Stimulated activated CD4-positive, alpha-beta T cell treated with anti-CD3 and anti-CD28 coated beads, Interleukin-1b, Interleukin-23, amount 100 ng/mL, for 1 hour (primary cell): ENCODE measurements around the gene PIK3CD.

Experiments used
- DNase-seq, 2 donors: peaks; one replicate each; pipeline ENCODE4 v3.0.0-alpha.2; 2020; ENCODE audit warnings: low read depth in 2 of 2

Gene PIK3CD

DNA sequence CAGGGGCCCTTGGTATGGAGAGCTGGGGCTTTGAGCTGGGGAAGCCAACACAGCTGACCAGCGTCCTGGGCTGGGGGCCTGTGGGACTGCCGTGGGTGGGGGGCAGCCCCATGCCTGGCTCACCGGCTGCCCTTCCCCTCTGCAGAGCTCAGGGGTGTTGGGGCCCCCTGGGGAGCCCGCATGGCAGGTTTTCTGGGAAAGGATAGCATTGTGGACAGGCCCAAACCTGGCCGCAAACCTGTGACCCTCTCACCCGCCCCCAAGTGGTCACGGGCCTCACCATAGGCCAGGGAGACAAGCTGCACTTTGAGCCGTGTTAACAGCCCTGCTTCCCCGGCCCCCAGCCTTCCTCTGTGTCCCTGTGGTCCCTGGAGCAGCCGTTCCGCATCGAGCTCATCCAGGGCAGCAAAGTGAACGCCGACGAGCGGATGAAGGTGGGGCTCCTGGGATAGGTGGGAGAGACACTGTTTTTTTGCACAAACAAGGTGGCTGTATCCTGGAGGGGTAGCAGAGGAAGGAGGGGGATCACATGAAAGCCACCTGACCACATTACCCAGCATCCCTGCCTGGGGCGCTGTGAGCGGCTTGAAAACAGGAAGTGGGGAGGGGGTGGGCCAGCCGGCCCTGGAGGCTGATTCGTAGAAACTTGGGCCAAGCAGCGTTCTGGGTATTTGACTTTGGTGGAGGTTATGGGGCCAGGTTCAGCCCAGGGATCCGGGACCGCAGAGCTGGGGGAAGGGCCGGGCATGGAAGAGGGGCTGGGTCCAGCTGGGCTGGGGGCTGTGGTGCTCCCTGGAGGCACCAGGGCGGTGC lies 65.9 kb downstream of the PIK3CD start:
- peak in 1 of 2 donors; percentile 69 for DNase-seq

DNA sequence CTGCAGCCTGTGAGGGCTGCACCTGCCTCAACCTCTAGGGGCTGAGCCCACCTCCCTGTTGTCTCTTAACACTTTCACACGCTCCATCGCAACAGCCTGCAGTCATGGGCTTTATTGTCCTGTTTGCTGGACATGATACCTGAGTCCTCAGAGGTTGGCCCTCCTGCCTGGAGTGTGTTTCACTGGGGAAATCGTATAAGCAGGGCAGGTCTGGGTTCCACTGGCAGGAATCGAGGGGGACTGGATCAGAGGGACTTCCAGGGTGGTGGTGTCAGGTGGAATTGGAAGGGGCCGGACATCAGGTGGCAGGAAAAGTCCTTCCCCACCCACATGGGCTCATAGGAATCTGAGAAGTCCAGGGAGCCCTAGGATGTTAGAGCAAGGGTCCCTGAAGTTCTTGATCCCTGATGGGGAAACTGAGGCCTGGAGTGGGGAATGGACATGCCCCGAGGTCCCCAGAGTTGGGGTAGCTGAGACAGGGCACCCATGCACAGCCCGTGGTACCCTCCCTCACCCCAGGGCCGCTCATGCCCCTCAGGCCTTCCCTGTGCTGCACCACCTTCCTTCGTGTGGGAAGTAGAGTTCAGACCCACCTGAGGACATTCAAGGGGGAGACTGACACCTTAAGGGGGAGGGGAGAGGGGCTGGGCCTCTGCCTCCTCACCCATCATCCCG lies 66.6 kb downstream of the PIK3CD start:
- no peak for DNase-seq

GRCh38 chr1:9719978-9720722 lies 68.6 kb downstream of the PIK3CD start:
- no peak for DNase-seq

- DNase-seq: no peak
Measured at GRCh38 chr1:9720785-9721605, 69.5 kb downstream of the PIK3CD start.

- peak; percentile 50 to 81 for DNase-seq
Measured at GRCh38 chr1:9721606-9722377, 70.3 kb downstream of the PIK3CD start.

DNA sequence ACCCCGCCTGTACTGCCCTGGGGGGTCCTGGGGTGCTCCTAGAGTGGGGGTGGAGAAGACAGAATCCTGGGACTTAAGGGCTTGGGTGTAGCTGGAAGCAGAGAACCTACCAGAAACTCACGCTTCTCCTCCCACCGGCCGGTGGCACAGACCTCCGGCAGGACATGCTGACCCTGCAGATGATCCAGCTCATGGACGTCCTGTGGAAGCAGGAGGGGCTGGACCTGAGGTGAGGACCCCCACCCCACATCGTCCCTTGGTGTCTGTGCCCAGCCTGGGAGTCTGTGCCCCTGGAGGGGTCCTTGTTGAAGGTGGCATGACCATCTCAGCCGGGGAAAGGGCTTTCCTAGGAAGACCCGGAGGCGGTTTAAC lies 70.8 kb downstream of the PIK3CD start:
- DNase-seq: no peak

DNA sequence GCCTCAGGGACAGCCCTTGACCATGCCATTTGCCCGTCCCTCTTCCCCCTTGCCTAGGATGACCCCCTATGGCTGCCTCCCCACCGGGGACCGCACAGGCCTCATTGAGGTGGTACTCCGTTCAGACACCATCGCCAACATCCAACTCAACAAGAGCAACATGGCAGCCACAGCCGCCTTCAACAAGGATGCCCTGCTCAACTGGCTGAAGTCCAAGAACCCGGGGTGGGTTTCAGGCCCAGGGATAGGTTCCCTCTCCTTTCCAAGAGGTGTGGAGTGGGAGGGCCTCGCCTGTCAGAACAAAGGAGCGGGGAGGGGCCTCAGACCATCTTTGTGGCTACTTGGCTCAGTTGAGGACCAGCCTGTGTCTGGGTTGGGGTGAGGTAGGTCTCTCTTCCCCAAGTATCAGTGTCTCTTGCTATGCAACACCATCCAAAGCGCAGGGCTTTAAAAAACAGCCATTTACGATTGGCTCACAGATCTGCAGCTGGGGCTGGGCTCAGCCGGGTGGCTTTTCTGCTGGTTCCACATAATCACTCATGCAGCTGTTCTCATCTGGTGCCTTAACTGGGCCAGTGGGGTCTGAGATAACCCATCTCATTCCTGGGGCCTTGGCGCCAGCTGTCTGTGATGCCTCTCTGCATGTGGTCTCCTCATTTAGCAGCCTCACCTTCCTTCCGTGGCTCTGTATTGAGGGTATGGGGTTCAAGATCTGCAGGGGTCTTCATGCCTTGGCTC lies 71.7 kb downstream of the PIK3CD start:
- no peak for DNase-seq

GRCh38 chr1:9723926-9724325 lies 72.4 kb downstream of the PIK3CD start:
- no peak for DNase-seq

GRCh38 chr1:9724706-9725476 lies 73.4 kb downstream of the PIK3CD start:
- peak in 1 of 2 donors; percentile 53 for DNase-seq

GRCh38 chr1:9726406-9726805 lies 74.9 kb downstream of the PIK3CD start:
- DNase-seq: no peak

DNA sequence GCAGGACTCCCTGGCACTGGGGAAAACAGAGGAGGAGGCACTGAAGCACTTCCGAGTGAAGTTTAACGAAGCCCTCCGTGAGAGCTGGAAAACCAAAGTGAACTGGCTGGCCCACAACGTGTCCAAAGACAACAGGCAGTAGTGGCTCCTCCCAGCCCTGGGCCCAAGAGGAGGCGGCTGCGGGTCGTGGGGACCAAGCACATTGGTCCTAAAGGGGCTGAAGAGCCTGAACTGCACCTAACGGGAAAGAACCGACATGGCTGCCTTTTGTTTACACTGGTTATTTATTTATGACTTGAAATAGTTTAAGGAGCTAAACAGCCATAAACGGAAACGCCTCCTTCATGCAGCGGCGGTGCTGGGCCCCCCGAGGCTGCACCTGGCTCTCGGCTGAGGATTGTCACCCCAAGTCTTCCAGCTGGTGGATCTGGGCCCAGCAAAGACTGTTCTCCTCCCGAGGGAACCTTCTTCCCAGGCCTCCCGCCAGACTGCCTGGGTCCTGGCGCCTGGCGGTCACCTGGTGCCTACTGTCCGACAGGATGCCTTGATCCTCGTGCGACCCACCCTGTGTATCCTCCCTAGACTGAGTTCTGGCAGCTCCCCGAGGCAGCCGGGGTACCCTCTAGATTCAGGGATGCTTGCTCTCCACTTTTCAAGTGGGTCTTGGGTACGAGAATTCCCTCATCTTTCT lies 75.5 kb downstream of the PIK3CD start:
- DNase-seq: no peak

GRCh38 chr1:9728451-9729295 lies 77.1 kb downstream of the PIK3CD start:
- DNase-seq: no peak

DNA sequence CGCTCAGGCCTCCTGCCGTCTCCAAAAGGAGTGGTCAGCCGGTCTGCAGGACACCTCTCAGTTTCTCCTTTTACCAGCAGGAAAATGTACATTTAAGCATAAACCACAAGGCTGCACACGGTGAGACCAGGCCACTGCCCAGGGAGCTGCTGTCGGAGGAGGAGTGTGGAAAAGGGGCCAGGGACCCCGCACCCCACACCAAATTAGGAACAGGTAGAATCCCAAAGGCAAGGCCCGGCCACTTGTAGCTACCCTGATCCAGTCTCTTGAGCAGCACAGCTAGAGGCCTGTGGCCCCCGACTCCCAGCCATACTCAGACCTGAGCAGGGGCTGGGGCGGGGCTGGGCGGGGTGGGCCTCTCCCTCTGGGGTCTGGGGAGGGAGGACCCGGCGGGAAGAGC lies 78.0 kb downstream of the PIK3CD start:
- DNase-seq: no peak

DNA sequence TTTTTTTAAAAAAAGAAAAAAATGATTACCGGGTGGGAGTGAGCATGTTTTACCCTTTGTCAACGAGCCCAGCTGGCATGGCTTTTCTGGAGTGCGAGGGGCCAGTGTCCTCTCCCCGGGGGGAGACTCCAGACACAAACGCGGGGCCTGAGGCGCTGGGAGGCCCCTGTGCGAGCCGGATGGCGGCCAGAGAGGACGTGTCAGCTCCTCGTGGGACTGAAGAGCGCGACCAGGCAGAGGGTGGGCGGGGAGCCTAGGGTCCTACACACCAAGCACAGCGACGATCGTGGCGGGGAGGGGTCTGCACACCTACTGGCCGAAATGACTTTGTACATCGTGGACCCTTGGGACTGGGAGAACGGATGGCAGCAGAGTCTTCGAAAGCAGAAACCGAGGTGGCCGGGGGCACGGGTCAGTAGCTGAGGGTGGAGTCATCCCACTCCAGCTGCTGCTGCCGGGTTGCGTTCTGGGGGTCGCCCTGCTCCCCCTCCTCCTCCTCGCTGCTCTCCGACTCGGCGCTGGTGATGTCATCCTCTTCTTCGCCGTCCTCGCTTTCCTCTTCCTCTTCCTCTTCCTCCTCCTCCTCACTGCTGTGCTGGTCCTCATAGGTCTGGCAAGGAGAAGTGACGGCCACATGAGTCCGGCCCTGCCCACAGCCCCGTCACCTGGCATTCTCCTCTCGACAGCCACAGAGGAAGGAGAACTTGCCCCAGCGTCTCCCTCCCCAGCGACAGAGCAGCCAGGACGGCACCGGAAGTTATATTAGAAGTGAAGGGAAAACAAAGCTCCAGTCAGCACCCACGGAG lies 78.8 kb downstream of the PIK3CD start:
- no peak for DNase-seq

DNA sequence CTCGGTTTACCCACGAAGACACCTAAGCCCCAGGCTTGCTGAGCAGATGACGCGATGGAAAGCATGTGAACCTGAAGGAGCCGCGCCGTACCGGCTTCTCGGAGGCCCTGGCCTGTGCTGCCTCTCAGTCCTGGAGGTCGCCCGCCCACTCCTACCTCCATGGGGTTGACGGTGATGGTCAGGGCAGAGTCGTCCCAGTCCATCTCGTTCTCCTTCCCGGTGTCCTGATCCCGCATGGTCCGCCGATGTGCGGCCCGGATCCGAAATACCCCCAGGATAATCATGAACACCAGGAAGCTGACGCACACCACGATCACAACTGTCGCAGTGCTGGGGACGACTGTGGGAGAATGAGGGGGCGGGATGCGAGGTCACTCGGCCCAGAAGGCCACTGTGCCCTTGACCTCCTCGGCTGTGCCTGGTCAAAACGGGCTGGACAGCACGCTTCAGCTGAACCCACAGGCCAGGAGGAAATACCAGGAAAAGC lies 79.6 kb downstream of the PIK3CD start:
- no peak for DNase-seq

DNA sequence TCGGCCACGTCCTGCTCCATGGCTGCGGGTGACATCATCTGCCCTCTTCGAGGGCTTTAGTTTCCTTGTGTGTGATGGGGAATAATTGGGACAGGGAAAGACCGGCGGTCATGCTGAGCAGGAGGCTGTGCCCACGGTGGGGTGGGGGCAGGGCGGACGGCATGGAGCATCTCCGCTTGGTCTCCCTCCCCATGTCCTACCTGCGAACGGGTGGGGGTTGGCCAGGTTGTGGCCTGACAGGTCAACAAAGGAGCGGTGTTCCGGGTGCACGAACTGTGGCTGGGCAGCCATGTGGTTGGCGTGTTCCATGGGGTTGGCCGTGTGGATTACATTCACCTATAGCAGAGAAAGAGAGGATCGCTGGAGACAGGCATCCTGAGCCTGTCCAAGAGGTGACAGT lies 80.0 kb downstream of the PIK3CD start:
- no peak for DNase-seq
